ENCODE data around the gene WFS1. TPM values are rescaled to one million over a fixed set of nuclear protein-coding genes. Genes with fewer than 3 reads are reported as not detected.

The WFS1 gene
- total and polyA plus RNA-seq, 2 donors (not counting 3 experiments of a cell fraction or from before 2014, with no cell fraction given), result 48.2 to 70.0 TPM

DNA sequence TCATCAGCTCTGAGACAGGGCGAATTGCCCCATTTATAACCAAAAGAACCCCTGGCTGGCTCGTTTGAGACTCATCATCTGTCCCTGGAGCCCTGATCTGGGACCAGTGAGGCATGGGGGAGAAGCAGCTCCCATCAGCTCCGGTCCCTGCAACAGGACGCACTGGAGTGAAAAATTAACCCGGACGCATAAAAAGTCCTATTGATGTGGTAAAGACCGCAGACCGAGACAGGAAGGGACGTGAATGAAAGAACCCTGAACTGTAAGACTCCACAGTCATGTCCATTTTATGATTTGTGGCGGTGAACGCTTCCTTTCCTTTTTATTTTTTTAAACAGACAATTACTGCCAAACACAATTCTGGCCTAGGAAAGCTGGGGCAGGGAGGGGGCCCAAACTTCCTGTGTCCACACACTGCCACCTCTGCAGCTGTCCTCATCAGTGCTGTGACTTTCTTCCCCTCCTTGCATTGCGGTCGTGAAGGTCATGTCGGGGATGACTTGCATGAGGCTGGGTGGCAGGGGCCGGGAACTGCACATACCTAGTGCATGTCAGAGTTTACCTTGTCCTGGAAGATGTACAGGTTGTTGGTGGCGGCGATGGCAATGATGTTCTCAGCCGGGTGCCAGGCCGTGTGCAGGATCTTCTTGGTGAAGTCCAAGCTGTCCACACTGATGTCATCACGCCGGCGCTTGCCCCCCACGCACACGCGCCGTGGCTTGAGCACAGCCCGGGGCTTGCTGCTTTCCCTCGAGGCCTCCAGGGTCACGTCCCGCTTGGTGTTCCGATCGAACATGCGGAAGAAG lies 53.3 kb downstream of the WFS1 start:
- no peak overlapping the region for H3K4me3 ChIP-seq (replicated peaks in 1 of 3; ENCODE audit: insufficient read depth in 1 of 3, low read depth in 1 of 3, low read length in 3 of 3)
- no peaks in the 10 kb centered on the region for H3K9me1 ChIP-seq (replicated peaks; ENCODE audit: control insufficient read depth, extremely low read depth, insufficient read depth, low read length)
- no peak overlapping the region for H3K9ac ChIP-seq (replicated peaks; ENCODE audit: extremely low read depth, insufficient read depth, low read length)
- H3K27ac ChIP-seq (ENCODE audit: insufficient read depth, low read depth, low read length), result no peak overlapping the region
- DNase-seq (ENCODE audit: low read depth, low spot score) (no peak), FAIRE-seq (no peak)
- H3K79me2 ChIP-seq (ENCODE audit: control insufficient read depth, insufficient read depth, low read length), result no peaks in the 10 kb centered on the region
- H3K27me3 ChIP-seq (ENCODE audit: control insufficient read depth in 2 of 2, insufficient read depth in 2 of 2, low read length in 2 of 2), result no peaks in the 10 kb centered on the region
- no peak overlapping the region for H2AFZ ChIP-seq (ENCODE audit: low read depth, low read length)
- H3K4me1 ChIP-seq (ENCODE audit: control insufficient read depth, extremely low read depth, insufficient read depth, low read length), result peaks cover 14% of the 10 kb centered on the region
- no TSS peak for BruUV-seq (replicated peaks)
- ChIA-PET CTCF (interaction anchor here (1.4 to 16.2 kb wide), 3 partner anchors 8 to 71 kb away, joined by 4 to 808 read pairs (median 623); partner anchors contain the start of gene WFS1), POLR2A (no interaction called here)
- H3K4me2 ChIP-seq (ENCODE audit: insufficient read depth, low read length), result no peak overlapping the region
- no peaks in the 10 kb centered on the region for H3K9me3 ChIP-seq (replicated peaks; ENCODE audit: control insufficient read depth, insufficient read depth, low read length)
- no peak for TF ChIP-seq POLR2A (IDR thresholded peaks at IDR 0.05; ENCODE audit: low read depth, low read length)
- no peak for TF ChIP-seq EZH2 (IDR thresholded peaks at IDR 0.05; ENCODE audit: borderline replicate concordance, low read depth, low read length, severe bottlenecking)
- TF ChIP-seq, protein P1, sequence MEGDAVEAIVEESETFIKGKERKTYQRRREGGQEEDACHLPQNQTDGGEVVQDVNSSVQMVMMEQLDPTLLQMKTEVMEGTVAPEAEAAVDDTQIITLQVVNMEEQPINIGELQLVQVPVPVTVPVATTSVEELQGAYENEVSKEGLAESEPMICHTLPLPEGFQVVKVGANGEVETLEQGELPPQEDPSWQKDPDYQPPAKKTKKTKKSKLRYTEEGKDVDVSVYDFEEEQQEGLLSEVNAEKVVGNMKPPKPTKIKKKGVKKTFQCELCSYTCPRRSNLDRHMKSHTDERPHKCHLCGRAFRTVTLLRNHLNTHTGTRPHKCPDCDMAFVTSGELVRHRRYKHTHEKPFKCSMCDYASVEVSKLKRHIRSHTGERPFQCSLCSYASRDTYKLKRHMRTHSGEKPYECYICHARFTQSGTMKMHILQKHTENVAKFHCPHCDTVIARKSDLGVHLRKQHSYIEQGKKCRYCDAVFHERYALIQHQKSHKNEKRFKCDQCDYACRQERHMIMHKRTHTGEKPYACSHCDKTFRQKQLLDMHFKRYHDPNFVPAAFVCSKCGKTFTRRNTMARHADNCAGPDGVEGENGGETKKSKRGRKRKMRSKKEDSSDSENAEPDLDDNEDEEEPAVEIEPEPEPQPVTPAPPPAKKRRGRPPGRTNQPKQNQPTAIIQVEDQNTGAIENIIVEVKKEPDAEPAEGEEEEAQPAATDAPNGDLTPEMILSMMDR (IDR thresholded peaks at IDR 0.05; ENCODE audit: extremely low read depth in 1 of 2, insufficient read depth in 1 of 2, low read depth in 1 of 2, low read length in 2 of 2), result no peak
- TF ChIP-seq, protein P2, sequence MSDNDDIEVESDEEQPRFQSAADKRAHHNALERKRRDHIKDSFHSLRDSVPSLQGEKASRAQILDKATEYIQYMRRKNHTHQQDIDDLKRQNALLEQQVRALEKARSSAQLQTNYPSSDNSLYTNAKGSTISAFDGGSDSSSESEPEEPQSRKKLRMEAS (IDR thresholded peaks at IDR 0.05; ENCODE audit: insufficient read depth, insufficient read length), result no peak
- TF ChIP-seq MYC (IDR thresholded peaks at IDR 0.05; ENCODE audit: low read depth, low read length), result no peak
- intact Hi-C loops (cut with micrococcal nuclease) (no loop called here), dilution Hi-C loops (cut with MboI; ENCODE audit: extremely low pct_ligation_motif_present, low sequenced_read_pairs) (no loop called here)
- H4K20me1 ChIP-seq (replicated peaks; ENCODE audit: control insufficient read depth, extremely low read depth, insufficient read depth, low read length), result no peaks in the 10 kb centered on the region
- H3K36me3 ChIP-seq (ENCODE audit: control insufficient read depth in 2 of 2, extremely low read depth in 1 of 2, insufficient read depth in 2 of 2, low read length in 2 of 2), result no peaks in the 10 kb centered on the region
